Measurements from ENCODE around the gene DDR1. TPM values are rescaled to one million over a fixed set of nuclear protein-coding genes. Genes with fewer than 3 reads are reported as not detected.
"Not testable (repeated sequence)": the region's sequence is repeated elsewhere in the genome, so short reads cannot be mapped to it uniquely, and the experiment has no call there.

DDR1 gene
- total RNA-seq (2014; rRNA removed): 43.1 and 47.0 TPM in 2 replicates
- 54.1 TPM for polyA plus RNA-seq (2012)

GRCh38 chr6:30883685-30884520 is at the start of gene DDR1:
Gene DDR1, plus strand, starts transcription at chr6:30884519. Its CDS starts 4,211 bp downstream, at chr6:30888730.
- DNase-seq (ENCODE audit: low read depth): peak; percentile 15

GRCh38 chr6:30834646-30835045 is 49.7 kb upstream of the DDR1 start:
- DNase-seq (ENCODE audit: low read depth): no peak

- no peak for DNase-seq (ENCODE audit: low read depth)
These were observed 48.7 kb upstream of the DDR1 start for GRCh38 chr6:30835576-30835975.

GRCh38 chr6:30836431-30836866 is 47.9 kb upstream of the DDR1 start:
- DNase-seq (ENCODE audit: low read depth): peak; percentile 31

- no peak for DNase-seq (ENCODE audit: low read depth)
These were observed 47.4 kb upstream of the DDR1 start for GRCh38 chr6:30836957-30837356.

- no peak for DNase-seq (ENCODE audit: low read depth)
These were observed 46.9 kb upstream of the DDR1 start for GRCh38 chr6:30837432-30837831.

- no peak for DNase-seq (ENCODE audit: low read depth)
These were observed 46.4 kb upstream of the DDR1 start for GRCh38 chr6:30837870-30838269.

GRCh38 chr6:30839671-30840070 is 44.6 kb upstream of the DDR1 start:
- no peak for DNase-seq (ENCODE audit: low read depth)

GRCh38 chr6:30840084-30840934 is 44.0 kb upstream of the DDR1 start:
- no peak for DNase-seq (ENCODE audit: low read depth)

- DNase-seq (ENCODE audit: low read depth): no peak
These were observed 43.2 kb upstream of the DDR1 start for GRCh38 chr6:30840935-30841643.

GRCh38 chr6:30841644-30842504 is 42.4 kb upstream of the DDR1 start:
- peak; percentile 23 for DNase-seq (ENCODE audit: low read depth)

GRCh38 chr6:30842754-30843610 is 41.3 kb upstream of the DDR1 start:
- no peak for DNase-seq (ENCODE audit: low read depth)

GRCh38 chr6:30843611-30843998 is 40.7 kb upstream of the DDR1 start:
- no peak for DNase-seq (ENCODE audit: low read depth)

GRCh38 chr6:30844118-30844535 is 40.2 kb upstream of the DDR1 start:
- peak; percentile 44 for DNase-seq (ENCODE audit: low read depth)

GRCh38 chr6:30845183-30845582 is 39.1 kb upstream of the DDR1 start:
- DNase-seq (ENCODE audit: low read depth): no peak

- no peak for DNase-seq (ENCODE audit: low read depth)
These were observed 36.8 kb upstream of the DDR1 start for GRCh38 chr6:30847421-30847970.

GRCh38 chr6:30847971-30848436 is 36.3 kb upstream of the DDR1 start:
- no peak for DNase-seq (ENCODE audit: low read depth)

- no peak for DNase-seq (ENCODE audit: low read depth)
These were observed 34.2 kb upstream of the DDR1 start for GRCh38 chr6:30849903-30850651.

GRCh38 chr6:30852459-30852858 is 31.9 kb upstream of the DDR1 start:
- not testable (repeated sequence) for DNase-seq (ENCODE audit: low read depth)
